NOMO-1 treated with DMSO at 0.1 percent for 48 hours (cell line): ENCODE data around the gene CLPTM1L.
A peak's percentile ranks its signal among the peaks of the same experiment; 100 is the strongest.
"Not testable (repeated sequence)": the region's sequence is repeated elsewhere in the genome, so short reads cannot be mapped to it uniquely, and the experiment has no call there.

ENCODE experiments used
- DNase-seq: peaks from one replicate; lab custom pipeline; 2025; ENCODE audit not compliant: unreplicated experiment; lab: John Stamatoyannopoulos, UW

Gene CLPTM1L

GRCh38 chr5:1360367-1360766 lies 15.5 kb upstream of the CLPTM1L start:
- peak; percentile 92 for DNase-seq

- no peak for DNase-seq
Measured at GRCh38 chr5:1359713-1360112, 14.8 kb upstream of the CLPTM1L start.

- DNase-seq = no peak
Measured at GRCh38 chr5:1359031-1359645, 14.2 kb upstream of the CLPTM1L start.

- DNase-seq = no peak
Measured at GRCh38 chr5:1358726-1359025, 13.8 kb upstream of the CLPTM1L start.

- no peak for DNase-seq
Measured at GRCh38 chr5:1357946-1358725, 13.2 kb upstream of the CLPTM1L start.

GRCh38 chr5:1356873-1357787 lies 12.2 kb upstream of the CLPTM1L start:
- no peak for DNase-seq

- DNase-seq = no peak
Measured at GRCh38 chr5:1354576-1354975, 9.7 kb upstream of the CLPTM1L start.

GRCh38 chr5:1352231-1353219 lies 7.6 kb upstream of the CLPTM1L start:
- no peak for DNase-seq

- no peak for DNase-seq
Measured at GRCh38 chr5:1351156-1351555, 6.3 kb upstream of the CLPTM1L start.

GRCh38 chr5:1349246-1349645 lies 4.3 kb upstream of the CLPTM1L start:
- DNase-seq = no peak

- DNase-seq = no peak
Measured at GRCh38 chr5:1348986-1349245, 4.0 kb upstream of the CLPTM1L start.

GRCh38 chr5:1347571-1347970 lies 2.7 kb upstream of the CLPTM1L start:
- DNase-seq = peak; percentile 66

- no peak for DNase-seq
Measured at GRCh38 chr5:1346627-1347440, 1.9 kb upstream of the CLPTM1L start.

- no peak for DNase-seq
Measured at GRCh38 chr5:1345876-1346626, 1.2 kb upstream of the CLPTM1L start.

- no peak for DNase-seq
Measured at GRCh38 chr5:1343931-1344901, 683 bp downstream of the CLPTM1L start.

- DNase-seq = no peak
Measured at GRCh38 chr5:1343315-1343751, 1.6 kb downstream of the CLPTM1L start.

- not testable (repeated sequence) for DNase-seq
Measured at GRCh38 chr5:1342711-1343110, 2.2 kb downstream of the CLPTM1L start.

- no peak for DNase-seq
Measured at GRCh38 chr5:1342268-1342667, 2.6 kb downstream of the CLPTM1L start.
